ENCODE measurements around the gene BMP4. TPM values are rescaled to one million over a fixed set of nuclear protein-coding genes. Genes with fewer than 3 reads are reported as not detected.

Gene BMP4
- total and polyA plus RNA-seq, 10 of the 15 experiments (the other 5 are each of a cell fraction or from before 2014, with no cell fraction given), result 0.11 to 1.8 (median 0.60) TPM; not detected in 1

- SMC1A ChIA-PET (ENCODE audit: uncharacterized antibody, unreplicated experiment), result no interaction called here
- peaks cover 0 to 3% of the 10 kb centered on the region in 2 experiments; a peak in 1 of 4 replicates for H3K27me3 ChIP-seq (replicated peaks in 1 of 2; ENCODE audit: control insufficient read depth in 2 of 2, insufficient read depth in 2 of 2, low read length in 1 of 2)
- RAD21 ChIA-PET (ENCODE audit: unreplicated experiment), result no interaction called here
- WGBS (ENCODE audit: insufficient coverage, insufficient replicate concordance, low lambda C conversion rate, missing lambda C conversion rate), result 16% methylated on average over 8 of the region's 12 CpGs
- no peak for FAIRE-seq
- no peaks in the 10 kb centered on the region for H3K4me1 ChIP-seq (ENCODE audit: control insufficient read depth, insufficient read depth, low read length)
- TF ChIP-seq EZH2 (IDR thresholded peaks at IDR 0.05; ENCODE audit: borderline replicate concordance, control insufficient read depth, low read depth, low read length), result no peak
- no peak for TF ChIP-seq IKZF2 (IDR thresholded peaks at IDR 0.05)
- no peak for TF ChIP-seq MEF2B (IDR thresholded peaks at IDR 0.05; ENCODE audit: partially characterized antibody, poor library complexity, severe bottlenecking)
- no peak for TF ChIP-seq ZNF687 (IDR thresholded peaks at IDR 0.05)
- TF ChIP-seq, protein P1, sequence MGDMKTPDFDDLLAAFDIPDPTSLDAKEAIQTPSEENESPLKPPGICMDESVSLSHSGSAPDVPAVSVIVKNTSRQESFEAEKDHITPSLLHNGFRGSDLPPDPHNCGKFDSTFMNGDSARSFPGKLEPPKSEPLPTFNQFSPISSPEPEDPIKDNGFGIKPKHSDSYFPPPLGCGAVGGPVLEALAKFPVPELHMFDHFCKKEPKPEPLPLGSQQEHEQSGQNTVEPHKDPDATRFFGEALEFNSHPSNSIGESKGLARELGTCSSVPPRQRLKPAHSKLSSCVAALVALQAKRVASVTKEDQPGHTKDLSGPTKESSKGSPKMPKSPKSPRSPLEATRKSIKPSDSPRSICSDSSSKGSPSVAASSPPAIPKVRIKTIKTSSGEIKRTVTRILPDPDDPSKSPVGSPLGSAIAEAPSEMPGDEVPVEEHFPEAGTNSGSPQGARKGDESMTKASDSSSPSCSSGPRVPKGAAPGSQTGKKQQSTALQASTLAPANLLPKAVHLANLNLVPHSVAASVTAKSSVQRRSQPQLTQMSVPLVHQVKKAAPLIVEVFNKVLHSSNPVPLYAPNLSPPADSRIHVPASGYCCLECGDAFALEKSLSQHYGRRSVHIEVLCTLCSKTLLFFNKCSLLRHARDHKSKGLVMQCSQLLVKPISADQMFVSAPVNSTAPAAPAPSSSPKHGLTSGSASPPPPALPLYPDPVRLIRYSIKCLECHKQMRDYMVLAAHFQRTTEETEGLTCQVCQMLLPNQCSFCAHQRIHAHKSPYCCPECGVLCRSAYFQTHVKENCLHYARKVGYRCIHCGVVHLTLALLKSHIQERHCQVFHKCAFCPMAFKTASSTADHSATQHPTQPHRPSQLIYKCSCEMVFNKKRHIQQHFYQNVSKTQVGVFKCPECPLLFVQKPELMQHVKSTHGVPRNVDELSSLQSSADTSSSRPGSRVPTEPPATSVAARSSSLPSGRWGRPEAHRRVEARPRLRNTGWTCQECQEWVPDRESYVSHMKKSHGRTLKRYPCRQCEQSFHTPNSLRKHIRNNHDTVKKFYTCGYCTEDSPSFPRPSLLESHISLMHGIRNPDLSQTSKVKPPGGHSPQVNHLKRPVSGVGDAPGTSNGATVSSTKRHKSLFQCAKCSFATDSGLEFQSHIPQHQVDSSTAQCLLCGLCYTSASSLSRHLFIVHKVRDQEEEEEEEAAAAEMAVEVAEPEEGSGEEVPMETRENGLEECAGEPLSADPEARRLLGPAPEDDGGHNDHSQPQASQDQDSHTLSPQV (IDR thresholded peaks at IDR 0.05), result no peak
- TF ChIP-seq STAT3 (IDR thresholded peaks at IDR 0.05; ENCODE audit: low read depth, low read length), result no peak
- no peak for TF ChIP-seq ZNF217 (IDR thresholded peaks at IDR 0.05)
- TF ChIP-seq, protein P2, sequence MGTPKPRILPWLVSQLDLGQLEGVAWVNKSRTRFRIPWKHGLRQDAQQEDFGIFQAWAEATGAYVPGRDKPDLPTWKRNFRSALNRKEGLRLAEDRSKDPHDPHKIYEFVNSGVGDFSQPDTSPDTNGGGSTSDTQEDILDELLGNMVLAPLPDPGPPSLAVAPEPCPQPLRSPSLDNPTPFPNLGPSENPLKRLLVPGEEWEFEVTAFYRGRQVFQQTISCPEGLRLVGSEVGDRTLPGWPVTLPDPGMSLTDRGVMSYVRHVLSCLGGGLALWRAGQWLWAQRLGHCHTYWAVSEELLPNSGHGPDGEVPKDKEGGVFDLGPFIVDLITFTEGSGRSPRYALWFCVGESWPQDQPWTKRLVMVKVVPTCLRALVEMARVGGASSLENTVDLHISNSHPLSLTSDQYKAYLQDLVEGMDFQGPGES (IDR thresholded peaks at IDR 0.05), result no peak
- no peak for TF ChIP-seq TCF7 (IDR thresholded peaks at IDR 0.05; ENCODE audit: borderline replicate concordance)
- no peak for TF ChIP-seq TCF12 (IDR thresholded peaks at IDR 0.05; ENCODE audit: low read depth, low read length)
- TF ChIP-seq E4F1 (IDR thresholded peaks at IDR 0.05; ENCODE audit: borderline replicate concordance, partially characterized antibody), result no peak
- no peak for ATAC-seq
- H3K9ac ChIP-seq (ENCODE audit: control insufficient read depth, insufficient read depth, low read length), result no peak overlapping the region
- H4K20me1 ChIP-seq (ENCODE audit: control insufficient read depth, insufficient read depth), result no peaks in the 10 kb centered on the region
- H3K27ac ChIP-seq (ENCODE audit: control insufficient read depth, insufficient read depth), result no peak overlapping the region; the same call in 1 of the 2 replicates
- CTCF ChIA-PET, result no interaction called here
- no peak overlapping the region for H3K4me3 ChIP-seq
- intact Hi-C loops (cut with micrococcal nuclease; ENCODE audit: unreplicated experiment) (no loop called here), in situ Hi-C loops (cut with MboI) (no loop called here)
- DNase-seq (ENCODE audit: low read depth, low spot score), result no peak
- H3K4me2 ChIP-seq (ENCODE audit: control insufficient read depth, insufficient read depth), result no peak overlapping the region
- H2AFZ ChIP-seq (ENCODE audit: control insufficient read depth, low read depth, low read length), result no peak overlapping the region
- POLR2A ChIA-PET, result interaction anchor here (0.6 kb wide), 1 partner anchor 90 kb away, joined by 4 read pairs; no protein-coding TSS in a partner anchor
- no peaks in the 10 kb centered on the region; the same call in none of the 2 replicates for H3K79me2 ChIP-seq (ENCODE audit: control insufficient read depth, insufficient read depth, low read length)
- H3K36me3 ChIP-seq (ENCODE audit: control insufficient read depth in 2 of 2, insufficient read depth in 2 of 2, low read length in 1 of 2), result no peaks in the 10 kb centered on the region
- no TSS peak for BruUV-seq (replicated peaks)
- H3K9me3 ChIP-seq (replicated peaks; ENCODE audit: control insufficient read depth, insufficient read depth, low read length), result no peaks in the 10 kb centered on the region
These were observed 9.6 kb downstream of the BMP4 start for GRCh38 chr14:53947094-53947445.

Data from GM12878 (cell line).